NCI-H146 (cell line): ENCODE results near the gene SERINC1.

Experiments
- DNase-seq: peaks from one replicate; lab custom pipeline; 2025; lab: John Stamatoyannopoulos, UW

The SERINC1 gene

GRCh38 chr6:122432816-122433215, 38.8 kb downstream of the SERINC1 start:
- DNase-seq: no peak

- no peak for DNase-seq
These were observed 39.8 kb downstream of the SERINC1 start for GRCh38 chr6:122431780-122432179.

GRCh38 chr6:122429323-122429722, 42.3 kb downstream of the SERINC1 start:
- DNase-seq: no peak

GRCh38 chr6:122428781-122429180, 42.8 kb downstream of the SERINC1 start:
- DNase-seq: no peak

- no peak for DNase-seq
These were observed 45.0 kb downstream of the SERINC1 start for GRCh38 chr6:122426597-122426996.

GRCh38 chr6:122423734-122424133, 47.9 kb downstream of the SERINC1 start:
- no peak for DNase-seq

- DNase-seq: no peak
These were observed 48.9 kb downstream of the SERINC1 start for GRCh38 chr6:122422614-122423267.

- DNase-seq: no peak
These were observed 49.6 kb downstream of the SERINC1 start for GRCh38 chr6:122422003-122422402.

- DNase-seq: no peak
These were observed 54.8 kb downstream of the SERINC1 start for GRCh38 chr6:122416825-122417224.

- no peak for DNase-seq
These were observed 59.6 kb downstream of the SERINC1 start for GRCh38 chr6:122412001-122412400.

- DNase-seq: no peak
These were observed 62.7 kb downstream of the SERINC1 start for GRCh38 chr6:122408702-122409458.

GRCh38 chr6:122408240-122408639, 63.4 kb downstream of the SERINC1 start:
- DNase-seq: no peak

- no peak for DNase-seq
These were observed 63.9 kb downstream of the SERINC1 start for GRCh38 chr6:122407712-122408111.

GRCh38 chr6:122406187-122406586, 65.4 kb downstream of the SERINC1 start:
- DNase-seq: no peak

- no peak for DNase-seq
These were observed 66.2 kb downstream of the SERINC1 start for GRCh38 chr6:122405417-122405816.

- no peak for DNase-seq
These were observed 67.2 kb downstream of the SERINC1 start for GRCh38 chr6:122404444-122404843.

- DNase-seq: no peak
These were observed 70.5 kb downstream of the SERINC1 start for GRCh38 chr6:122401104-122401503.

- DNase-seq: peak; percentile 32
These were observed 71.0 kb downstream of the SERINC1 start for GRCh38 chr6:122400462-122401089.

GRCh38 chr6:122400121-122400450, 71.5 kb downstream of the SERINC1 start:
- DNase-seq: peak; percentile 71

- peak; percentile 100 for DNase-seq
These were observed 72.1 kb downstream of the SERINC1 start, which contains the start of gene HSF2 for GRCh38 chr6:122399348-122400120. Gene HSF2 (plus strand): TSS chr6:122399652. CDS start chr6:122399738, 86 bp downstream.

- no peak for DNase-seq
These were observed 72.6 kb downstream of the SERINC1 start for GRCh38 chr6:122399055-122399347.

GRCh38 chr6:122394016-122394415, 77.6 kb downstream of the SERINC1 start:
- no peak for DNase-seq
